ENCODE results near the gene BLM.

BLM gene

DNA sequence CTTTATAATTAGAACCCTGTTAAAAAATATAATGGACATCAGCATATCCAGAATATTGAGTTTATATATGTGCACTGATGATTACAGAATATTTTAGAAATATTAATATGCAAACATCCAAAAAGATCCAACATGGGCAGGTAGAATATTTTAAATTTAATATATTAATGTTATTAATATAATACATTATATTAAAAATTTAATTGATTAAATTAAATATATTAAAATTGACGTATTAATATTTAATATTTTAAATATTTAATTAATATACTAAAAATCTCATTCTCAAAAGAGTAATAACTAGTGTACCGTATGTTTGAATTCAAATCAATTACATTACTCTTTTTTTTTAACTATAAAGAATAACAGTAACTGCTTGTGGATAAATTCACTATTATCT, 77.4 kb downstream of the BLM start:
- no peak for DNase-seq

GRCh38 chr15:90799639-90800170, 82.6 kb downstream of the BLM start:
- DNase-seq = no peak

DNA sequence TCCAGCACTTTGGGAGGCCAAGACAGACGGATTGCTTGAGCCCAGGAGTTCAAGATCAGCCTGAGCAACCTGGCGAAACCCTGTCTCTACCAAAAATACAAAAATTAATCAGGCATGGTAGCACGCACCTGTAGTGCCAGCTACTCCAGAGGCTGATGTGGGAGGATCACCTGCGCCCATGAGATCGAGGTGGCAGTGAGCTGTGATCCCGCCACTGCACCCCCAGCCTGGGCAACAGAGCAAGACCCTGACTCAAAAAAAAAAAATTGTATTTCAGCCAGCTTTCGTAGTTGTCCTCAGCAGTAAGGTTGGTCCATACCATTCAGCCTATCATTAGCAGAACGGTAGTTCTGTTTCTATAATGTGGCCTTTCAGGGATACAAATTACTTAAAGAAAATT, 84.7 kb downstream of the BLM start:
- DNase-seq = no peak

GRCh38 chr15:90807074-90807785, 90.1 kb downstream of the BLM start:
- no peak for DNase-seq

DNA sequence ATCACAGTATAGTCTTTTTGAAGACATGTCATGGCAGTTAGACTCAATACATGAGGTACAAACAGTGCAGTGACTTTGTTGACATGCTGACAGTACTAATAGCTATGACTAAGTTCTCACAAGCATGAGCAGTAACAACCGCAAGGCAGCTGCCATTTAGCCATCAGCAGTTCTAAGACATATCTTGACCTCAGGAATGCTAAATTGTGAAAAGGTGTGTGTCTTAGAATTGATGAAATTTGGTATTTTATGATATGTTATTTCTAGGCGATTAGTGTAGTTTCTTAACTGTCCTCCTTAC, 90.6 kb downstream of the BLM start:
- no peak for DNase-seq

DNA sequence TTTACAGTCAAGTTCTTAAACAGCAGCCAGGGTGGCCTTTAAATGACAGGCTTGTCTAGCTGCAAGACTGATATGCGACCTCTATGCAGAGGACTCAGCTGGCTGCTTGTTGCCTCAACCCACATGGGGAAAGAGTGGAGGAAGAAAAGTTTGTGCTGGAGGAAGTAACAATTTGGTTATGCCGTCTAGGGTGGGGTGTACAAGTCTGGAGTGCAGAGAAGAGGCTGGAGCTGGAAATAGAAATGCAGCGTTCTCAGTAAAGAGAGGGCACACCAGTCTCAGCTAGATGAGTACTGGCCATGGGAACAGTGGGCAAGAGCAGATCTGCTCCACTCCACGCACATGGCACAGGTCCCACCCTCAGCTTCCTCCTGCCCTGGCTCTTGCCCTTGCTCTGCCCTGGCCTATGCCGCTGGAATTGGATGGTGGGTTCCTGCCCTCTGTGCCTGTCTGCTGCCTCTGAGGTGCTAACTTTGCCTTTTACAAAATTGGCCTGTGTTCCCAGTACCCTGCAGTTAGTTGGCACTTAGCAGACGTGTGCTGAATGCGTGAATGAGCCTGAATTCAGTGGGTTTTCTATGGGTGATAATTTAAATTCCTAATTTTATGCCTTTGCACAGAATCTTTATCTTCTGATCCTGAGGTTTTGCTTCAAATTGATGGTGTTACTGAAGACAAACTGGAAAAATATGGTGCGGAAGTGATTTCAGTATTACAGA, 91.5 kb downstream of the BLM start:
- DNase-seq = no peak

DNA sequence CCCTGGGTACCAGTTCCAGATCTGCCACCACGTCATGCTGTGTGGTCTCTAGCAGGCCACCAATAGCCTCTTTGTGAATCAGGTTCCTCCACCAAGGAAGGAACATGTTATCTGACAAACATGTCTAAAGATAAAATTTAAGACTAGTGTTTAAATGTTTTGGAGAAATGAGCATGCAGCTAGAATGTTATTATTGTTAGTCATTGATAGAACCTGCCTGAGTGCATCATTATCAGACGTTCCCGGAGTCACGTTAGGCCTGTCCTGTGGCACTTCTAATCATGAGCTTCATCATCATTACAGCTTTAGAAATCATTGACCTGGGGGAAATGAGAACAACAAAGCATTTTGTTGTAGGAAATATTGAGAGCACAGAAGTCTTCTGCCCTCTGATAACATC, 92.4 kb downstream of the BLM start:
- DNase-seq = no peak

DNA sequence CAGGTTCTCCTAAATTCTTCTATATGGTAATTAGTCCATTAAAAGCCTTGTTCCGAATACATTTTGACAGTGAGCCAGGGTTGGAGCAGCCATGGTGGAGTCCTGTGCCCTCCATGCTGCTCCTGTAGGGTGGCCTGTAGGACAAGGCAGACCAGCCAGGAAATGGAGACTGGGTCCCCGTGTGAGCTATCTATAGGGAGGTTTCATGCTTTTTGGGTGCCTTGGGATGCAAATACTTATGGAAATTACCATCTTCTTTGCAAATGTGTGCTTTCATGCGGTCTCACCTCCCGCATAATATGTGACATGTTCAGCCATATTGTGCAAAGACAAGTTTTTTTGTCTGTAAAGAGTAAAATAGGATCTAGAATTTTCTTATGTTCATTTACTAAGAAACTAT, 93.2 kb downstream of the BLM start:
- DNase-seq = no peak

- no peak for DNase-seq
Observed at GRCh38 chr15:90812171-90812957, 95.2 kb downstream of the BLM start.

DNA sequence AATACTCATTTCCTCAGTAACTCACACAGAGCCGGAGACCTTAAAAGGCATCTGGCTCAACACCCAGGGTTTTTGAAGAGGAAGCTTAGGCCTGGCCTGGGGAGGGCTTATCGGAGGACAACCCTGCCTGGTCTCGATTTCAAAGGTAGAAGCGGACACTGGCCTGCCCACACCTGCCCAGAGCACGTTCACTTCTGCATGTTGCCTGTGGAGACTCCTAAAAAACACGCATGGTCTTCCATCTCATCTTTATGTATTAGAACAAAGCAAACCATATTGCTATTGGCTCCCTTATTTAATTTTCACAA, 95.8 kb downstream of the BLM start:
- no peak for DNase-seq

- no peak for DNase-seq
Observed at GRCh38 chr15:90813796-90814190, 96.6 kb downstream of the BLM start.

- no peak for DNase-seq
Observed at GRCh38 chr15:90814191-90814821, 97.2 kb downstream of the BLM start.

GRCh38 chr15:90816401-90817116, 99.4 kb downstream of the BLM start:
- DNase-seq = no peak

GRCh38 chr15:90817117-90818057, 100.2 kb downstream of the BLM start:
- DNase-seq = no peak

DNA sequence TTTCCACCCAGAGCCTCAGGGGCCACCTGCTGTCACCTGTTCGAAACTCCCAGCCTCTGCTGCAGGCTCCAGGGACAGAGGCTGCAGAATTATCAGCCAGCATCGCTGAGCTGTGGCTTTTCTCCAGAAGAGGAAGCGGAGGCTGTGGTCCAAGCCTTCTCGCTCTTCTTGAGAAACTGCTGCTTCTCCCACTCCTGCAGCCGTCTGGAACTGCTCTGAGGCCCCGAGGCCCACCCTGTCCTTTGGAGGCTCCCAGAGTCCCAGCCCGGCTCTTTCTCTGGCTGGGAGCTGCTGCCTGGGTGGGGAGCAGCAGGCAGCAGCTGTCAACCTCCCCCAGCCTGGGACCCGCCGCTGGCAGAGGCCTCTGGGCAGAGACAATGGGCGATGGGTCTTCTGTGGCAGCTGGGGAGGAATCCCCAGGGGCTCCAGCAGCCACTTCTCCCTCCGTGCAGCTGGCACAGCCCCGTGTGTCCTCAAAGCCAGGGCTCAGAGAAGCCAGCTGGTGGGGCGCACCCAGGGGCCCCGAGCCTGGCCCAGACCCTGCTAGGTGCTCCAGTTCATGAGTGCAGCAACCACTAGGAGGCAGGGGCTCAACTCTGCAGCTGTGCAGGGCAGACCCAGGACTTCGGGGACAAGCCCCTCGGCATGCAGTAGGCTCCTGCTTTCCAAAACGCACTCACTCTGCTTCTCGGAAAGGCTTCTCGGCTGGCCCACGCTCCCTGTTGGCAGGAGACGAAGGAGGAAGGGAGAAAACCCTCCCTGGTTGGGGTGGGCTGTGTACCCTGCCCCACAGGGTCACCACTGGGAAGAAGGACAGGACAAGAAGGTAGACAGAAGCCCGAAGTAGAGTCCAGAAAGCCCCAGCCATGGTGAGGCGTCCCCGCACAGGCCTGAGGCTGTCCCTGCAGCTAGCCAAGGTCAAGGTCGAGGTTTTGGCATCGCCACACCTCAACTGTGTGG, 101.4 kb downstream of the BLM start:
- peak; percentile 55 for DNase-seq

GRCh38 chr15:90819390-90819789, 102.2 kb downstream of the BLM start:
- DNase-seq = no peak

DNA sequence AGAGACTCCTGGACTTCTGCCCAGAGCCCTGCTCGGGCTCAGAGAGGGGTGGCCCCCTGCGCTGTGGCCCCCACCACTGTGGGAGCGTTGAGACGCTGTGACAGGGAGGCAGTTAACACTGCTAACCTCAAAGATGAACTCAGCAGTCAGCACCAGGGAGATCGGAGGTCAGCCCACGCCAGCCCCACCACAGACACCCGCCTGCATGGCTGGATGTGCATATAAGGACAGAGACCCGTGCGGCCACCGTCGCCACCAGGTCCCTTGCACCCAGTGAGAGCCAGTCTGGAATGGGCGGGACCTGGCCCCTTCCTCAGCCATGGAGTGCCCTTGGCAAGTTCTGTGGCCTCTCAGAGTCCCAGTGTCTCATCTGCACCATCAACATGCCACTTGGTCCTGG, 102.7 kb downstream of the BLM start:
- DNase-seq = no peak

- DNase-seq = no peak
Observed at GRCh38 chr15:90820481-90820880, 103.3 kb downstream of the BLM start.

GRCh38 chr15:90822204-90822955, 105.2 kb downstream of the BLM start:
- DNase-seq = no peak
